Forelimb muscle (tissue), 1 donor: ENCODE measurements around the gene FNBP1L. TPM values are rescaled to one million over a fixed set of nuclear protein-coding genes. Genes with fewer than 3 reads are reported as not detected.

ENCODE experiments used
- DNase-seq: peaks from one replicate; pipeline ENCODE4 v3.0.0-alpha.2; 2013; ENCODE audit warnings: low read depth
- polyA plus RNA-seq: library from polyadenylated mRNA; unstranded; fragments of 120-200 nt; gene quantifications from one replicate; pipeline ENCODE4 v1.2.1, GENCODE V29; 2013; ENCODE audit not compliant: insufficient read length

Gene FNBP1L
- polyA plus RNA-seq, 1 donor: 45.1 TPM

DNA sequence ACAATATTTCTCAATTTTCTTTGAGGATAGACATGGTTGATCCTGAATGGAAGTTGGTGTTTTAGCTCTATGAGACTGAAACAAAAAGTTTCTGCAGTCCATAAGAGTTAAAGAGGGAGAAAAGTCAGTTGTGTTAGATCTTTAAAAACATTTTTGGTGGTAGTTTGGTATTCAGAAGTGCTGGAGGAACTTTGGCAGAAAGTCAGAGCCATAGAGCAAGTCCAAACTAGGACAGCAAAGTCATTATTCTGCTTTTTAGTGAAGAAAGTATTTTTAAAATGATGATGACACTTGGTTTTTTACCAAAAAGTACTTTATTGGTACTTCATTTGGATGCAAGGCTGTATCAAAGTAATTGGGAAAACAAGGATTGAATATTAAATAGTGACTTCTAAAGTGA lies 41.8 kb downstream of the FNBP1L start:
- no peak for DNase-seq

DNA sequence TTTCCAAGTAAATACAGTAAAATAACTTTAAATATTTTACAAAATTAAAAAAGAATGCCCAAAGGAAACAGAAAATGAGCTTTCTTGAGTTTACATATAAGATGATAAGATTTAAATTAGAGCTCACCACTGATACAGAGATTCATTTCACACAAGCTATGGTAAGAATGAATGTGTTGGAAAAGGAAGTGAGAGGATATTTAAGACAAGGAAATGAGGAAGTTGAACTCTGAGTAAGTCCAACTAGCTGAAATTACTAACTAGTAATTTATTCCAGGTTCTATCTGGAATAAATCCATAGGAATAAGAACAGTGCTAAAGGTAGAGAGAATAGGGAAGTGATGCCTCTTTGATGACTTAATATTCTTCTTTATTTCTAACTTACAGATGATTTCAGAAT lies 42.4 kb downstream of the FNBP1L start:
- DNase-seq: no peak

DNA sequence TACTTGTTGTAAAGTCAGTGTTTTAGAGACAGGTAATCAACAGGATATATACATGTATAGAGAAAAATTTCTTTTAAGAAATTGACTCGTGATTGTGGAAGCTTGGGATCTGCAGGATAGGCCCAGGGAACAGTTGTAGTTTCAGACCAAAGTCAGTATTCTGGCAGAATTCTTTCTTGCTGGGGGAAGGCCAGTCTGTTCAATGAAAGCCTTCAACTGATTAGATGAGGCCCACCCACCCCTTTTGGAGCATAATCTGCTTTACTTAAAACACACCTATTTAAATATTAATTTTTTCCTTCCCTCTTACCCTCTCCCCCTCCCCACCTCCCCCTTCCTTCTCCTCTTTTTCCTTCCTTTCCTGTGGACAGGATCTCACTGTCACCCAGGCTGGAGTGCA lies 48.0 kb downstream of the FNBP1L start:
- DNase-seq: no peak

DNA sequence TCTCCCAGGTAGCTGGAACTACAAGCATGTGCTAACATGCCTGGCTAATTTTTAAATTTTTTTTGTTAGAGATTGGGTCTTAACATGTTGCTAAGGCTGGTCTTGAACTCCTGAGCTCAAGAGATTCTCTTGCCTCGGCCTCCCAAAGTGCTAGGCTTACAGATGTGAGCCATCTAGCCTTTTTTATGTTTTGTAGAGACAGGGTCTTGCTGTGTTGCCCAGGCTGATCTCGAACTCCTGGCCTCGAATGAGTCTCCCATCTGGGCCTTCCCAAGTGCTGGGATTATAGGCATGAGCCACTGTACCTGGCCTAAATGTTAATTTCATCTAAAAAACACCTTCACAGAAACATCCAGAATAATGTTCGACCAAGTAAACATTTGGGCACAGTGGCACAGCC lies 48.6 kb downstream of the FNBP1L start:
- DNase-seq: no peak

DNA sequence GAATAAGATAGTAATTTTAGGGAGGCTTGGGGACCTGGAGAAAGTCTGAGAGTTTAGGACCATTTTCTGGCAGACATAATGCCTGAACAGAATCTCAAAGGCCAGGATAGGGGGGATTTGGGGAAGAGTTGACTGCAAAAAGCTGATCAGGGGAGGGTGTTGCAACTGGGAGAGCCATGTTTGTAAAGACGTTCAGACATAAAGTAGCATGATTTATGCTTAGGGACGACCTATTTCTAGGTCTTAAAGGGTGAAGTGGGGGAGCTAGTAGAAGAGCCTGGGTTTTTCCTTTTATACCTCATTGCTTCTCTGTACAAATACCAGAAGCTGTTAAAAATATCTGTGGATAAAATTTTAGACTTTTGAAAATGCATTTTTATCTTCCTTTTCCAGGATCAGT lies 51.2 kb downstream of the FNBP1L start:
- no peak for DNase-seq

DNA sequence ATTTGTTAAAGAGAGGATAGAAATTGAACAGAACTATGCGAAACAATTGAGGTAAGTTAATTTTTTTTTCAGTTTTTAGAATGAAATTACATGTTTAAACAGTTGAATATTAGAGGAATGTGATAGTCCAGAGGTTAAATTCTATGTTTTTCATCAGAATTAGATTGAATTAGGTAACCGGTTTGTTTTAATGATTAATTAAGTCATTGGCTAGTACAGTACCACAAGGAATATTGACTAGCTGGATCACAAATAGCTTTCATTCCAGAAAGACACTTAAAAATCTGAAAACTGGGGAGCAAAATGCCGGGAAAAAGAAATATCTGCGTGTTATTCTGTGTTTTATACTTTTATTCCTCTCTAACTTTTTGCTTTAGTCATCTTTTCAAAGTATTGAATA lies 51.6 kb downstream of the FNBP1L start:
- no peak for DNase-seq

DNA sequence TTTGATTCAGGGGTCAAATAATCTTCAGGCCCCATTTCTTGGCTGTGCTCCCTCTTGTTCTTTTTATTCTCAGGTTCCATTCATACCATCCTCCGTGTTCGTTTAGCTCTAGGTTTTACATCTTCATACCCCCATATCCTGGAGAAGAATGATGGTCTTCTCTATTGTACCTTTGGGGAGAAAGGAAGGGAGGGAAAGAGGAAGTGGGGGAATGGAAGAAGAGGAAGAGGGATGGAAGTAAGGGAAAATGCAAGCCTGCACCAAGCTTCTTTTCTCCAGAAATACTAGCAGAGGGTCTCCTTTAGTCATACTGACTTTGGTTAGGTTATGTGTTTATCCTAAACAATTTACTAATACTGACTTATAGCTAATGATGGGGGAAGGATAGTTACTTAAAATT lies 52.4 kb downstream of the FNBP1L start:
- DNase-seq: no peak

DNA sequence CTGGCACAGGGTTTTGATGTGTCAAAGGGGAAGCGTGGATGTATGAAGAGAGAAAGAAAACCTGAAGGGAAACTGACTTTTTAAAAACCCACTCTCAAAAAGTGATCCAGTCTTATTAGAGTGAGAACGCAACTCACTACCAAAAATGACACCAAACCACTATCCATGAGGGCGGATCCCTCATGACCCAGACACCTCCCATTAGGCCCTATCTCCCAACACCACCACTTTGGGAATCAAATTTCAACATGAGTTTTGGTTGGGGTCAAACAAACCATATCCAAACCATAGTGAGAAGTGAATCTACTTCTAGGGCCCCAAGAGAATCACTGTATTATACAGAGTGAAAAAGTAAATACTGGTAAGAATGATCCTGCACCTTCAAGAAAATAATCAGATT lies 53.5 kb downstream of the FNBP1L start:
- DNase-seq: no peak

DNA sequence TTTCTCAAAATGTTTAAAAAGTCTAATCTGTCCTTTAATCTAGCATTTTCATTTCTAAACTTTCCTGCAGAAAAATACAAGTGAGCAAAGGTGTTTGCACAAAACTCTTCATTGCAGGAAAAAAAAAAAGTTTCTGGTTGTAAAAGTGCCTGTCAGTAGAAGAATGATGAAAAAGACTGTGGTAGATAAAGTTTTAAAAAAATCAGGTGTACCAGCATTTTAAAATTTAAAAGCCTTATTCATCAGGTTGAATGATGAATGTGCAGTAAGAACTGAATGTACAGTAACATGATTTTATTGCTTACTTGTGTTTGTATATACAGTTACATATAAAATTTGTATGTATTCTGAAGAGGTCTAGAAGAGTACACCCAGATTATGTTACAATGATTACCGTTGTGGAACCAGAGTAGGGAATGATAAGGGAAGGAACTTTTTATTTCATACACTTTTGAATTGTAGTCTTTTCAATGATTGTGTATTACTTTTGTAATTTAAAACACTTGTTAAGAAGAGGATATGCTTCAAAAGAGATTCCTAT lies 54.0 kb downstream of the FNBP1L start:
- no peak for DNase-seq

DNA sequence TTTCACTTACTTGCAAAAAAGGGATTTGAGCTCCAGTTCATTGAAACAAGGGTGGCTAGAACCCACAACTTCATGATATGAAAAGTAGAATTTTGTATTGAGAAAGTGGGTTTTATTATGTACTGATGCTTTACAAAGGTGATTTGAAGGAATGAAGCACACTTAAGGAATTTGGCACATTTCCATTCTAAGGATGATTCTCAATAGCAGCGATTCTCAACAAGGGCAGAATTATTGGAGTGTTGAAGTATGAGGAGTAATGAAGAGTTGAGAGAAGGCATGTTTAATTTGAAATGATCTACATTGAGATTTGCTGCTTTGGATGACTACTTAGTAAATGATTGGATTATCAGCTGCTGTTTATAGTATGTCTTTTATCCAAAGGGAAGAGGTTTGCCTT lies 54.7 kb downstream of the FNBP1L start:
- no peak for DNase-seq

DNA sequence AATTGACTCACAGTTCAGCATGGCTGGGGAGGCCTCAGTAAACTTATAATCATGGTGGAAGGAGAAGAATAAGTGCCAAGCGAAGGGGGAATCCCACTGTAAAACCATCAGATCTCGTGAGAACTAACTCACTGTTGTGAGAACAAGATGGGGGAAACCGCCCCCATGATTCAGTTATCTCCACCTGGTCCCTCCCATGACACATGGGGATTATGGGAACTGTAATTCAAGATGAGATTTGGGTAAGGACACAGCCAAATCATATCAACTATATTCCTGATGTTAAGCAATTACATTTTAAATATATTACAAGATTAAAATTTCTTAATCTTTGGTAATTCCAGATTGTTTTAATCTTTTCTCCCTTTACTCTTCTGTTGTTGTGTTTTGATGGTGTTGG lies 55.2 kb downstream of the FNBP1L start:
- DNase-seq: no peak

DNA sequence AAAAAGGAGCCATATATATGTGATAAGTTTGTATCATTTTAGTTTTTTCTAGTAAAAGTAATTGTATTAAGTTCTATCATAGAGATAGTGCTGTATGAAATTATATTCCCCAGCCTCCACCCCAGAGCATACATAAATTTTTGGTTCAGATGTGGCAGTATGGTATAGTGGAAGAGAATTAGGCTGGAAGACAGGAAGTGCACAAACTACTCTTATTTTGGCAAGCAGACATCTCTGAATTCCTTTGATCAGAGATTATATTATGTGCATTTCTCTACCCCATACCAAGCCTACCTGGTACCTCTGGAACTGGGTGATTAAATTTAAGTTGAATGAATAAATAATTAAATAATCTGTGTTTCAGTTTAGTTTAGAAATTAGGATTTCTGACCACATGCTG lies 55.9 kb downstream of the FNBP1L start:
- no peak for DNase-seq

DNA sequence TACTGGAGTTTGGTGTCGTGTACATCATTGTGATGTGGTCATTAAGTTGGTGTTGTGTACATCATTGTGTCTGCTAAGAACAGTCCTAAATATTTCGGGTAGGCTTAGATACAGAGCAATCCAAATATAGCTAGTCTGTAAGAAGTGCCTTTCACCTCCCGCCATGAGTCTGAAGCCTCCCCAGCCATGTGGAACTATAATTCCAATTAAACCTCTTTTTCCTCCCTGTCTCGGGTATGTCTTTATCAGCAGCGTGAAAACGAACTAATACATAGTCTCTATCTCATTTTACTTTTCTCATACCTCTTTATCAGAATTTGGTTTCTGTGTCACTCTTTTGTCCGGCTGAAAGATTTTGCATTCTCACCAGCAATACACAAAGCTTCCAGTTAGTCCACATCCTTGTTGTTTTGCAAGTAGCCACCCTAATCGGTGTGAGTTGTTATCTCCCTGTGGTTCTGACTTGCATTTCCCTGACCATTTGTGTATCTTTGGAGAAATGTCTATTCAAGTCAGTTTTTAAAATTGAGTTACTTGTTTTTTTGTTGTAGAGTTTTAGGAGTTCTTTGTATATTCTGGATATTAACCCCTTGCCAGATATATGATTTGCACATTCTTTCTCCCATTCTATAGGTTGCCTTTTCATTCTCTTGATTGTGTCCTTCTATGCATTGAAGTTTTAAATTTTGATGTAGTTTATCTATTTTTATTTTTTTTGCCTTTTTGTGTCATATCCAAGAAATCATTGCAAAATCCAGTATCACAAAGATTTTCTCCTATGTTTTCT lies 56.5 kb downstream of the FNBP1L start:
- no peak for DNase-seq

DNA sequence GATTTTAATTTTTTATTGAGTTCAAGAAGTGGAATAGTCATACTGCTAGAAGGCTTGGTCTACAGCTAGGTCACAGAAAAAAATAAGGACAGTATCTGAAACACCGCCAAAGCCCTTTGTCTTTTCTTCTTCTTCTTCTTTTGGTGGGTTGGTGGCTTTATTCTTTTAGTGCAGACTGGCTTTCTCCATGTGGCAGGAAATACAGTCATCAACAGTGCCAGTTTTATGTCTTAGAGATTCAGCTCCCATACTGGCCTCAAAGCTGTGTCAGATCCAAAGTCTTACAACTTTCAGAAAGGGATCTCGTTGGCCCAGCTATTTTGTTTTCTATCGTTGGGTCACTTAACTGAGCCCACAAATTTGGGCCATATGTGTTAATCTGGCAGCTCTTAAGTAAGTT lies 58.2 kb downstream of the FNBP1L start:
- DNase-seq: no peak

DNA sequence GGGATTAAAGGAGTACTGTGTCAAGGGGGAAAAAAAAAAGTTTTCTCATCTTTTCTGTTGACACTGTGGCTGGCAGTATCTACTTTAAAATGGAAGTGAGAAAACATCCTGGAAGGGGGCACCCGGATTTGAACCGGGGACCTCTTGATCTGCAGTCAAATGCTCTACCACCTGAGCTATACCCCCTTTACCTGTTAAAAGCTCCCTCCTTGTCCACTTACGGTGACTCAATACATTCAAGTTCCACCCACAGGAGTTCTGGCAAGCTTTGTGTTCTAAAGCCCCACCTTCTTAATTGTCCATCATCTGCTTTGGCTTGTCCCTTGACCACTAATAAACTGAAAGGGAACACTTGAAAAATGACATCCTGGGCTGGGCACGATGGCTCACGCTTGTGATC lies 68.2 kb downstream of the FNBP1L start:
- no peak for DNase-seq

DNA sequence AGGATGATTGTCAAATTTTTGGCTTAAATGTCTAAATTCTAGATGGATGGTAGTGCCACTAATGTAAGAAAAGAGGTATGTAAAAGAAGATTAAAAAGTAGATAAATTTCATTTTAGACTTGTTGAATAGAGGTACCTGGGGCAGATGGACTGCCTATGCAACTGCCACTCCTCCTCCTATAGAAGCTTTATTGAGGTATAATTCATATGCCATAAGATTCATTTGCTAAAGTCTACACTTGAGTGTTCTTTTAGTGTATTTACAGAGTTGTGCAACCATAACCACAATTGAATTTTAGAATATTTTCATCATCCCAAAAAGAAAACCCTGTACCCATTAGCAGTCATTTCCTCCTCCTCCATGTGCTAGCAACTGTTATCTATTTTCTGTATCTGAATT lies 70.6 kb downstream of the FNBP1L start:
- no peak for DNase-seq

DNA sequence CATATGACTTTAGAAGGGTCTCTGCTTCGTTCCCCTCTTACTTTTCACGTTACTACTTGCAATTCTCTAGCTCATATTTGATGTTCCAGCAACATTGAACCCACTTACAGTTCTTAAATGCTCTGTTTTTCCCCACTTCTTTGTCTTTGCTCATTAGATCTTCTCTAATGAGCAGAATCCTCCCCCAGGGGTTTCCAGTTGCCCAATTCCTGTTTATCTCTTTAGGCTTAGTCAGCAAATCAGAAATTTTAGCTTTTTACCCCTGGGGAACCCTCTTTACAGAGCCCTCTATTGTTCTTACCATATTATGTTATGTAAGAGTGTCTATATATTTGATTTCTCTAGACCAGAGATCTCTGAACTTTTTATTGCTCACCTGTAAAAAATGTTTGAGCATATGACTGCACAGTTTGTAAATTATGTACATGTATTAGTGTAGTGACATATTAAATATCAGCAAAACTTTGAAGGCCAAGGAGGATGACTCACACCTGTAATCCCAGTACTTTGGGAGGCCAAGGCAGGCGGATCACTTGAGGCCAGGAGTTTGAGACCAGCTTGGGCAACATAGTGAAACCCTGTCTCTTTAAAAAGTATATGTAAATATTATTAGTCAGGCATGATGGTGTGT lies 71.4 kb downstream of the FNBP1L start:
- no peak for DNase-seq

DNA sequence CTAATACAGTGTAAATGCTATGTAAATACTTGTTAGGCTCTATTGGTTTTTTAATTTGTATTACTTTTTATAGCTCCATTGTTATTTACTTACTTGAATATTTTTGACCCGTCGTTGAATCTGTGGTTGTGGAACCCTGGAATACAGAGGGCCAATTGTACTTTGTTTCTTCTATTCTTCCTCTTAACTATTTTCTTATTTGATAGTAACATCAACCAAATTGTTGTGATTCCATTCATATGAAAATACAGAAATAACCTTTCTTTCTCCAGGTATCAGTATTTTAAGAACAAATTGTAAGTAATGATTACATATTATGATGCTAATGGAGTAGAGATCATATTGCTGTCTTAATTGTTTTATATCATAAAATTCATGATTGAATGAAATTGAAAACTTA lies 73.7 kb downstream of the FNBP1L start:
- DNase-seq: no peak

DNA sequence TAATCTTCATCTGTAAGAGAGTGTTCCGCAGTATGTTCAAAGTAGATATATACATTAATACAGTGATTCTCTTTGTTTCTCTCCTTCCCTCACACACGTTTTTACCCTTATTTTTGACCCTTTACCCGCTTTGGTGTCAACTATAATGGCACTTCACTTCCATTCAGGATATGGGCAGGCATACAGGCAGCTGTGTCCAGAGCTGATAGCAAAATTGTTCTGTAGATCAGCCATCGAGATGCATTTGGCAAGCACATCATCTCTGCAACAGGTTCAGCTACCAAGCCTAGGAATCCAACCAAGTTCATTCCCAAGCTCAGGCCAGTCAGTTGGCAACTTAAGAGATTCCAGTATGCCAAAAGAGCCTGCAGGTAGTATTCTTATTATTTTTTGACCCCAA lies 74.8 kb downstream of the FNBP1L start:
- DNase-seq: no peak

DNA sequence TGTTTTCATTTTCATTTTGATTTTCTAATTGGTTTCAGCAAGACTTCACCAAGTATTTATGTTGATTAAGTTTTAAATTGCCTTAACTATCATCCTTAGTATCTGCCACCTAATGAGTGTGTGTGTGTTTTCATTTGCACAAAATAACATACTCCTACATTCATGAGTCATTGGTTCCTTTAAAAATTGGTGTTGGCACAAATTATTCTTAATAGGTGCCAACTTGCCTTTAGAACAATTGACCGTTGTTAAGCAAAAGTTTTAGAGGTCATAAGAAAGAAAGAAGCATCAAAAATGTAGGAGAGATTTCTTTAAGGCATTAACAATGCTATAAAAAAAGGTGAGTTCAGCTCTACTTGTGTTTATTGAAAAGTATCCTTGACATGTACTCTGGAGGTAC lies 77.5 kb downstream of the FNBP1L start:
- DNase-seq: no peak

DNA sequence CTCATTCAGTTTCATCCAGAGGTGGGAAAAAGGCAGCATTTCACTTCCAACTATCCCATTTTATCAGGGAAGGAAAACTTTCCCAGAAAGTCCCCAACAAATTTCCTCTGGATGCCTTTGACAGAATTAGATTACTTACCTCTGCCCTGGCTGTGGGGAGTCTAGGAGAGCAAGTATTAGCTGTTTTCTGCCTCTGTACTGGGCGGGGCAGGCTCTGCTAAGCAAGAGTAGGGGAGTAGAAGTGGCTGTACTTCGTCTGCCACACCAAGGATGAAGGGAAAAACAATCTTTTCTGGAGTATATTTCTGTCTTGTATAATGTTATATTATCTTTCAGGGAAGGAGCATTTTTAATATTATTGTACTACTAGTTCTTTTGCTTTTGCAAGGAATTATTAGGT lies 78.5 kb downstream of the FNBP1L start:
- DNase-seq: no peak

DNA sequence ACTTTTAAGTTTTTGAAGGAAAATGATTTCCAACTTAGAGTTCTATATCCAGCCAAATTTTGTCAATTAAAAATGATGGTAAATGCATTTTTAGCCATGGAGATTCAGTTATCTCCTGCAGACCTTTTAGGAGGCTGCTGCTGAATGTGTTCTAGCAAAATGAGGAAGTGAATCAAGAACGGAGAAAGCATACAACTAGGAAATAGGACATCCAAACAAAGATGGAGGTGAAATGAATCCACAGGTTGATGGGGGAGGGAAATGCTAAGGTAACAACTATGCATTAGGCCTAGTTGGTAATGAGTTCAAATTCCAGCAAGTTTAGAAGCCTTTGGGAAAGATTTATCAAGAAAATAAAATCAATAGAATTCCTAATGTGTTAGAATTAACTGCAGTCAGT lies 80.5 kb downstream of the FNBP1L start:
- no peak for DNase-seq

DNA sequence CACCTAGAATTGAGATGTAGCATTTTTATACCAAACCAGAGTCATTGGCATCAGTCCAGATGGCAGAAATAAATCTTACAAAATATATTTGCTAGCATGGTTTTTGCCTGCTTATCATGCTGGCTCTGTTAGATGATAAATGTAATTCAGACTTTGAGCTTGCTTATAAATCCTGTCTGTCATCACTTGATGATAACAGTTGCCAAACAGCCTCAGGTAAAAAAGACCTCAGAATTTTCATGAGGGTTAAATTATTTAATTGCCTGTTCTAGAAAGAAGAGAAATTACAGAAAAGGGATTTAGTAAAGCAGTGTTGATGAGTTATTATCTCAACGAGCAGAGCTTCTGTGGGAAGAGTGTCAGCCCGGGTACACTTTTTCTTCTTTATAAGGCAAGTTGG lies 83.3 kb downstream of the FNBP1L start:
- no peak for DNase-seq
